AG09319 (cell line): ENCODE data around the gene COPS7A.
"Not testable (repeated sequence)": the region's sequence is repeated elsewhere in the genome, so short reads cannot be mapped to it uniquely, and the experiment has no call there.

ENCODE experiments used
- DNase-seq: peaks from one replicate; pipeline ENCODE4 v3.0.0-alpha.2; 2010; ENCODE audit warnings: low read depth; ENCODE audit errors: extremely low read depth
- CTCF ChIP-seq: IDR thresholded peaks from 2 replicates; pipeline ENCODE4 v1.5.1; 2011; ENCODE audit warnings: low read depth, mild to moderate bottlenecking, inconsistent platforms, low read length, moderate library complexity

COPS7A gene

GRCh38 chr12:6703631-6704030 is 20.2 kb upstream of the COPS7A start:
- DNase-seq = no peak
- TF ChIP-seq CTCF = no peak

GRCh38 chr12:6708351-6708750 is 15.5 kb upstream of the COPS7A start:
- DNase-seq = not testable (repeated sequence)

- no peak for TF ChIP-seq CTCF
These were observed 14.9 kb upstream of the COPS7A start for GRCh38 chr12:6708960-6709394.

GRCh38 chr12:6716031-6716873 is 7.6 kb upstream of the COPS7A start:
- DNase-seq = not testable (repeated sequence)

More at GRCh38 chr12:6708960-6709394, 14.9 kb upstream of the COPS7A start:
- no peak for DNase-seq

GRCh38 chr12:6716874-6717437 is 6.9 kb upstream of the COPS7A start:
- no peak for DNase-seq
- no peak for TF ChIP-seq CTCF

GRCh38 chr12:6722863-6723262 is 983 bp upstream of the COPS7A start:
- no peak for TF ChIP-seq CTCF

GRCh38 chr12:6724409-6724797 is 557 bp downstream of the COPS7A start:
- DNase-seq = no peak
- TF ChIP-seq CTCF = no peak

More at GRCh38 chr12:6722863-6723262, 983 bp upstream of the COPS7A start:
- DNase-seq = no peak

- DNase-seq = no peak
- TF ChIP-seq CTCF = no peak
These were observed 1.5 kb downstream of the COPS7A start for GRCh38 chr12:6725350-6725749.
